ENCODE data around the gene RAD23B.

Gene RAD23B

DNA sequence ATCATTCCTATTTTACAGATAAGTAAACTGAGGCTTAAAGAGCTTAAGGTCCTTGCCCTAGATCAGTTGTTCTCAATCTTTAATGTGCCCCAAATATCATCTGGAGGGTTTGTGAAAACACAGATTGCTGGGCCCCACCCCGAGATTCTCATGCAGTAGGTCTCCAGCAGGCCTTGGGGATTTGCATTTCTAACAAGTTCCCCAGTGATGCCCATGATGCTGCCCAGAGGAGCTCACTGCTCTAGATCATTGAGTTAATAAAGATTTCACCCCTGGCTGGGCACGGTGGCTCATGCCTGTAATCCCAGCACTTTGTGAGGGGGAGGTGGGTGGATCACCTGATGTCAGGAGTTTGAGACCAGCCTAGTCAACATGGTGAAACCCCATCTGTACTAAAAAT lies 42.8 kb upstream of the RAD23B start:
- Histone ChIP-seq H2BK15ac (ENCODE audit: low read depth, poor library complexity, severe bottlenecking) (no peak overlapping the region), H3K18ac (ENCODE audit: low read depth in 1 of 2, low read length in 2 of 2) (no peak overlapping the region), H3K4me3 (ENCODE audit: insufficient read depth in 1 of 2, low read depth in 1 of 2, low read length in 2 of 2) (no peak overlapping the region), H3K4ac (ENCODE audit: low read depth in 1 of 2, low read length in 2 of 2) (no peak overlapping the region), H2BK120ac (ENCODE audit: low read depth, low read length) (no peak overlapping the region), H2BK5ac (ENCODE audit: low read depth, low read length, poor library complexity, severe bottlenecking) (no peak overlapping the region), H3K14ac (ENCODE audit: low read length in 2 of 2) (peak overlapping the region in 1 of 2 experiments; percentile 14), H2BK12ac (ENCODE audit: low read length in 2 of 2) (no peak overlapping the region), H3K9ac (ENCODE audit: low read length) (no peak overlapping the region), H3K27ac (ENCODE audit: low read length, poor library complexity, severe bottlenecking) (no peak overlapping the region), H3K79me1 (replicated peaks; ENCODE audit: low read length, poor library complexity, severe bottlenecking) (no peaks in the 10 kb centered on the region), H3K4me2 (ENCODE audit: low read length, poor library complexity, severe bottlenecking) (no peak overlapping the region), H3K27me3 (ENCODE audit: control insufficient read depth in 1 of 2, insufficient read depth in 1 of 2, low read length in 2 of 2) (no peaks in the 10 kb centered on the region), H3K36me3 (ENCODE audit: control insufficient read depth in 1 of 2, insufficient read depth in 2 of 2, low read depth in 1 of 2, low read length in 2 of 2) (no peaks in the 10 kb centered on the region), H2AFZ (ENCODE audit: low read depth, low read length) (no peak overlapping the region), H3K4me1 (ENCODE audit: control insufficient read depth, insufficient read depth, low read depth, low read length) (no peaks in the 10 kb centered on the region), H3K23ac (ENCODE audit: low read length in 2 of 2) (no peak overlapping the region), H2AK5ac (ENCODE audit: low read length, severe bottlenecking) (no peak overlapping the region), H4K8ac (ENCODE audit: low read length) (no peak overlapping the region), H3K9me3 (ENCODE audit: control insufficient read depth, low read length) (no peaks in the 10 kb centered on the region), H4K91ac (ENCODE audit: low read length) (no peak overlapping the region)
- 84% methylated on average over 2 of the region's 2 CpGs for WGBS
- DNase-seq, result no peak

DNA sequence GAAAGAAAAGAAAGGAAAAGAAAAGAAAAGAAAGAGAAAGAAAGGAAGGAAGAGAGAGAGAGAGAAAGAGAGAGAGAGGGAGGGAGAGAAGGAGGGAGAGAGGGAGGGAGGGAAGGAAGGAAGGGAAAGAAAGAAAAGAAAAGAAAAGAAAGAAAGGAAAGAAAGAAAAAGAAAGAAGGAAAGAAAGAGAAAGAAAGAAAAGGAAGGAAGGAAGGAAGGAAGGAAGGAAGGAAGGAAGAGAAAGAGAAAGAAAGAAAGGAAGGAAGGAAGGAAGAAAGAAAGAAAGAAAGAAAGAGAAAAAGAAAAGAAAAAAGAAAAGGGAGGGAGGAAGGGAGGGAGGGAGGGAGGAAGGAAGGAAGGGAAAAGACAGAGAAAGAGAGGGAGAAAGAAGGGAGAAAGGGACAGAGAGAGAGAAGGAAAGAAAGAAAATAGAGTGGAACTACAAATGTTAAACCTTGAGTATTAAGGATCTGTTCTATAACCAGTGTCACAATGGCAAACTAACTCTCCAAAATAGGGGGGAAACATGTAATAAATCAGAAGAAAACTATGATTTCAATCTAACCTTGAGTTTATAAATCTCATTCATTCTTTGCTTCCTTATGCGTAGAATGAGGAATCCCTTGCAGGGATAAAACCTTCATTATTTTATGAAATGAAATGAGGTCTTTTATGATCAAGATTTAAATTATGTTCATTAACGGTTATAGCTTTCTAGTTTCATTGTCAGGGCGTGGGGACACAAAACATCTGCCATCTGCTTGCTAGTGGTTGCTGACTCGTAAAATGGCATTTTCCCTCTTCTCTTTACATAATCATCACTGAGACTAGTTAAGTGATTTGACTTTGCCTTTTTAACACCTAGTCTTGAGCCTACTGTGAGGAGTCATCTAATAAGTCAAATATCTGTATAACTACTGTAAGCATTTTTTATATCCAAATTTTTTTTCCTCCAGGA lies 40.7 kb upstream of the RAD23B start:
- Histone ChIP-seq H3K27me3 (ENCODE audit: control insufficient read depth in 1 of 2, insufficient read depth in 1 of 2, low read length in 2 of 2) (no peaks in the 10 kb centered on the region), H3K23ac (ENCODE audit: low read length in 2 of 2) (no peak overlapping the region), H3K18ac (ENCODE audit: low read depth in 1 of 2, low read length in 2 of 2) (no peak overlapping the region), H3K36me3 (ENCODE audit: control insufficient read depth in 1 of 2, insufficient read depth in 2 of 2, low read depth in 1 of 2, low read length in 2 of 2) (no peaks in the 10 kb centered on the region), H4K91ac (ENCODE audit: low read length) (no peak overlapping the region), H3K4me1 (ENCODE audit: control insufficient read depth, insufficient read depth, low read depth, low read length) (no peaks in the 10 kb centered on the region), H2BK15ac (ENCODE audit: low read depth, poor library complexity, severe bottlenecking) (no peak overlapping the region), H2BK120ac (ENCODE audit: low read depth, low read length) (no peak overlapping the region), H3K9me3 (ENCODE audit: control insufficient read depth, low read length) (no peaks in the 10 kb centered on the region), H3K14ac (ENCODE audit: low read length in 2 of 2) (no peak overlapping the region), H3K4me2 (ENCODE audit: low read length, poor library complexity, severe bottlenecking) (no peak overlapping the region), H2AK5ac (ENCODE audit: low read length, severe bottlenecking) (no peak overlapping the region), H3K79me1 (replicated peaks; ENCODE audit: low read length, poor library complexity, severe bottlenecking) (no peaks in the 10 kb centered on the region), H2AFZ (ENCODE audit: low read depth, low read length) (no peak overlapping the region), H3K9ac (ENCODE audit: low read length) (no peak overlapping the region), H2BK5ac (ENCODE audit: low read depth, low read length, poor library complexity, severe bottlenecking) (no peak overlapping the region), H3K4me3 (ENCODE audit: insufficient read depth in 1 of 2, low read depth in 1 of 2, low read length in 2 of 2) (no peak overlapping the region), H4K8ac (ENCODE audit: low read length) (no peak overlapping the region), H2BK12ac (ENCODE audit: low read length in 2 of 2) (no peak overlapping the region), H3K4ac (ENCODE audit: low read depth in 1 of 2, low read length in 2 of 2) (no peak overlapping the region), H3K27ac (ENCODE audit: low read length, poor library complexity, severe bottlenecking) (no peak overlapping the region)
- peak; percentile 39 for DNase-seq
- 18% methylated on average over 3 of the region's 4 CpGs for WGBS

DNA sequence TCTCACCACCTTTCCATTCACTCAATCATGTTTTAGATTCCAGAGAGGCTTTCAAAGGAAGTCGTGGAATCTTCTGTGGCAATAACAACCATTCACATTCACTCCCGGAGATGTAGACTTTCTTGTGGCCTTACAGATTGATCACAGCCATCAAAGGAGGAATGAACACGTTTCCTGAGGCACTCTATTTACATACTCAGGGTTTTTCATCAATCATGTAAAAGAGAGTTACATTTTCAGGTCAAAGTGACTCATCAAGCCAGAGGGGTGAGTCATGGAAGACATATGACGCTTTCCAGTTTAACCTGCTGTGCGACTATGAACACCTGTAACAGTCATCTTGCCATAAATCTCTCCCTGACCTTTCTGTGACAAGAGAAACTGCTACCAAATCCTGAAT lies 39.3 kb upstream of the RAD23B start:
- no peak overlapping the region for H2AFZ ChIP-seq (ENCODE audit: low read depth, low read length)
- no peak overlapping the region for H2BK5ac ChIP-seq (ENCODE audit: low read depth, low read length, poor library complexity, severe bottlenecking)
- no peak overlapping the region for H3K4me2 ChIP-seq (ENCODE audit: low read length, poor library complexity, severe bottlenecking)
- no peak overlapping the region for H3K9ac ChIP-seq (ENCODE audit: low read length)
- no peak overlapping the region for H2BK15ac ChIP-seq (ENCODE audit: low read depth, poor library complexity, severe bottlenecking)
- H3K4me3 ChIP-seq (ENCODE audit: insufficient read depth in 1 of 2, low read depth in 1 of 2, low read length in 2 of 2), result no peak overlapping the region
- no peak overlapping the region for H2BK12ac ChIP-seq (ENCODE audit: low read length in 2 of 2)
- H3K79me1 ChIP-seq (replicated peaks; ENCODE audit: low read length, poor library complexity, severe bottlenecking), result no peaks in the 10 kb centered on the region
- no peak overlapping the region for H3K4ac ChIP-seq (ENCODE audit: low read depth in 1 of 2, low read length in 2 of 2)
- no peaks in the 10 kb centered on the region for H3K27me3 ChIP-seq (ENCODE audit: control insufficient read depth in 1 of 2, insufficient read depth in 1 of 2, low read length in 2 of 2)
- H2BK120ac ChIP-seq (ENCODE audit: low read depth, low read length), result no peak overlapping the region
- H4K91ac ChIP-seq (ENCODE audit: low read length), result no peak overlapping the region
- WGBS, result 2% methylated on average over 2 of the region's 5 CpGs
- no peaks in the 10 kb centered on the region for H3K36me3 ChIP-seq (ENCODE audit: control insufficient read depth in 1 of 2, insufficient read depth in 2 of 2, low read depth in 1 of 2, low read length in 2 of 2)
- H3K14ac ChIP-seq (ENCODE audit: low read length in 2 of 2), result no peak overlapping the region
- H3K23ac ChIP-seq (ENCODE audit: low read length in 2 of 2), result no peak overlapping the region
- H2AK5ac ChIP-seq (ENCODE audit: low read length, severe bottlenecking), result no peak overlapping the region
- H3K27ac ChIP-seq (ENCODE audit: low read length, poor library complexity, severe bottlenecking), result peak overlapping the region; percentile 52
- no peaks in the 10 kb centered on the region for H3K9me3 ChIP-seq (ENCODE audit: control insufficient read depth, low read length)
- H3K18ac ChIP-seq (ENCODE audit: low read depth in 1 of 2, low read length in 2 of 2), result no peak overlapping the region
- H4K8ac ChIP-seq (ENCODE audit: low read length), result no peak overlapping the region
- no peaks in the 10 kb centered on the region for H3K4me1 ChIP-seq (ENCODE audit: control insufficient read depth, insufficient read depth, low read depth, low read length)
- peak; percentile 62 for DNase-seq

DNA sequence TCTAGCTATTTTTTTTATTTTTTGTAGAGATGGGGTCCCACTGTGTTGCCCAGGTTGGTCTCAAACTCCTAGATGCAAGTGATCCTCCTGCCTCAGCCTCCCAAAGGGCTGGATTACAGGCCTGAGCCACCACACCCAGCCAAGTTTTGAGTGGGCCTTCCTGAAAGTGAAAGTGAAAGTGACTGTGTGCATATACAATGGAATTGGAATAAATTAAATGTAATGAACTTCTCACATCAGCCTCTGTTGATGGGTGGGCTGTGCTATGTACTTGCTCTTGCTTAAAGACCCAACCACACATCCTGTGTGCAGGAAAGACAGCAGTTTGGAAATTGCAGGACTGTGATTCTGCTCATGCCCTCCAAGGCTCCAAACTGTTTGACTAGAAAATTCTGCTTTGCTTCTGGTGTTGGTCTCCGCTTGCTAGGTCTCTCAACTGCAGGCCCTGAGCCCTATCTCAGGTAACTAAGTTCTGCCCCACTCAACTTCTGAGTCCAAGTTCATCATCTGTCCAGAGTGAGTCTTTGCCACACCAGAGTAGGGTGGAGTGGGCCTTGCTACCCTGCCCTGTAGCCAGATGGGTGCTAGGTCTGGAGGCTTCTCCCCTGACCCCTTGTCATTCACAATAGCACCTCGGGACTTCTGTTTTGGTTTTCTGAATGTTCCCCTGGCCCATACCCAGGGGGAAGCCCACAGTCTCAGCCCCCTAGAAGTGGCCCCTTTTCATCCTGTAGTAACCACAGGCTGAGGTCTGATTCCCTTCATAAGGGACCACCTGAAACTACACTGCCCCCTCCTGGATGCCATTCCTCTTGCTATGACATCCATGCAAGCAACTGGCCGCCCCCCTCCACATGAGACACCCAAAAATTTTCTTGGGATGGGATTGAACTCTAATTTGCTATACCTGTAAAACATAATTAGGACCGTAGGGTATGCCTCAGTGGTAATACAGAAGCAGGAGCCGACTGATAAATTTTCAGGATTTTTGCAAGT lies 36.5 kb upstream of the RAD23B start:
- Histone ChIP-seq H3K27ac (ENCODE audit: low read length, poor library complexity, severe bottlenecking) (no peak overlapping the region), H2BK12ac (ENCODE audit: low read length in 2 of 2) (peak overlapping the region; percentile 15 to 48), H4K8ac (ENCODE audit: low read length) (peak overlapping the region; percentile 59), H3K4me3 (ENCODE audit: insufficient read depth in 1 of 2, low read depth in 1 of 2, low read length in 2 of 2) (no peak overlapping the region), H3K18ac (ENCODE audit: low read depth in 1 of 2, low read length in 2 of 2) (peak overlapping the region in 1 of 2 experiments; percentile 28), H2AK5ac (ENCODE audit: low read length, severe bottlenecking) (peak overlapping the region; percentile 74), H3K4ac (ENCODE audit: low read depth in 1 of 2, low read length in 2 of 2) (no peak overlapping the region), H2BK5ac (ENCODE audit: low read depth, low read length, poor library complexity, severe bottlenecking) (no peak overlapping the region), H3K14ac (ENCODE audit: low read length in 2 of 2) (peak overlapping the region in 1 of 2 experiments; percentile 6), H4K91ac (ENCODE audit: low read length) (peak overlapping the region; percentile 45), H2BK15ac (ENCODE audit: low read depth, poor library complexity, severe bottlenecking) (no peak overlapping the region), H3K9me3 (ENCODE audit: control insufficient read depth, low read length) (no peaks in the 10 kb centered on the region), H3K27me3 (ENCODE audit: control insufficient read depth in 1 of 2, insufficient read depth in 1 of 2, low read length in 2 of 2) (no peaks in the 10 kb centered on the region), H3K79me1 (replicated peaks; ENCODE audit: low read length, poor library complexity, severe bottlenecking) (no peaks in the 10 kb centered on the region), H2AFZ (ENCODE audit: low read depth, low read length) (no peak overlapping the region), H3K4me1 (ENCODE audit: control insufficient read depth, insufficient read depth, low read depth, low read length) (peaks cover 1% of the 10 kb centered on the region), H3K36me3 (ENCODE audit: control insufficient read depth in 1 of 2, insufficient read depth in 2 of 2, low read depth in 1 of 2, low read length in 2 of 2) (no peaks in the 10 kb centered on the region), H3K9ac (ENCODE audit: low read length) (no peak overlapping the region), H3K4me2 (ENCODE audit: low read length, poor library complexity, severe bottlenecking) (no peak overlapping the region), H3K23ac (ENCODE audit: low read length in 2 of 2) (no peak overlapping the region), H2BK120ac (ENCODE audit: low read depth, low read length) (no peak overlapping the region)
- WGBS, result 98% methylated on average over 3 of the region's 5 CpGs
- peak; percentile 23 for DNase-seq
